HUES64 (cell line): ENCODE data around the gene RUFY4.
"Not testable (repeated sequence)": the region's sequence is repeated elsewhere in the genome, so short reads cannot be mapped to it uniquely, and the experiment has no call there.

ENCODE experiments used
- H3K27ac ChIP-seq: 2 replicates; pipeline ENCODE4 v1.7.0; 2013; ENCODE audit warnings: low read depth, low read length, inconsistent platforms
- H3K27me3 ChIP-seq: 2 replicates; pipeline ENCODE4 v1.6.1; 2013; ENCODE audit warnings: mild to moderate bottlenecking, low read length; ENCODE audit not compliant: insufficient read depth
- H3K36me3 ChIP-seq: 2 replicates; pipeline ENCODE4 v1.6.1; 2013; ENCODE audit warnings: mild to moderate bottlenecking, low read length; ENCODE audit not compliant: insufficient read depth
- H3K4me1 ChIP-seq: 2 replicates; pipeline ENCODE4 v1.6.1; 2013; ENCODE audit warnings: mild to moderate bottlenecking, low read length, moderate library complexity; ENCODE audit not compliant: insufficient read depth
- H3K4me3 ChIP-seq: 2 replicates; pipeline ENCODE4 v1.5.1; 2013; ENCODE audit warnings: mild to moderate bottlenecking, low read length, moderate library complexity
- H3K9ac ChIP-seq: 2 replicates; pipeline ENCODE4 v1.6.1; 2013; ENCODE audit warnings: mild to moderate bottlenecking, low read depth, low read length
- H3K9me3 ChIP-seq: 2 replicates; pipeline ENCODE4 v1.6.1; 2013; ENCODE audit warnings: low read depth, low read length; ENCODE audit not compliant: insufficient read depth
- WGBS: fragments of 150-250, 120-280 bp; methylation state at CpG from one replicate; pipeline ENCODE4 v1.1.7; 2013; ENCODE audit warnings: missing lambda C conversion rate; 5-methylcytosine and 5-hydroxymethylcytosine counted together

RUFY4 gene

DNA sequence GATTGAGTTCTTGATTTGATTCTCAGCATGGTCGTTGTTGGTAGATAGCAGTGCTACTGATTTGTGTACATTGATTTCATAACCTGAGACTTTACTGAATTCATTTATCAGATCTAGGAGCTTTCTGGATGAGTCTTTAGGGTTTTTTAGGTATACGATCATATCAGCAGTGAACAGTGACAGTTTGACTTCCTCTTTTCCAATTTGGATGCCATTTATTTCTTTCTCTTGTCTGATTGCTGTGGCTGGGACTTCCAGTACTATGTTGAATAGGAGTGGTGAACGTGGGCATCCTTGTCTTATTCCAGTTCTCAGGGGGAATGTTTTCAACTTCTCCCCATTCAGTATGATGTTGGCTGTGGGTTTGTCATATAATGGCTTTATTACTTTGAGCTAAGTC, 28.9 kb downstream of the RUFY4 start:
- no peaks in the 10 kb centered on the region for H3K27me3 ChIP-seq
- H3K27ac ChIP-seq = no peak overlapping the region
- 88% methylated on average over 3 of the region's 3 CpGs for WGBS
- no peak overlapping the region for H3K4me3 ChIP-seq
- no peaks in the 10 kb centered on the region for H3K36me3 ChIP-seq
- H3K9me3 ChIP-seq = no peaks in the 10 kb centered on the region
- no peaks in the 10 kb centered on the region for H3K4me1 ChIP-seq
- no peak overlapping the region for H3K9ac ChIP-seq

DNA sequence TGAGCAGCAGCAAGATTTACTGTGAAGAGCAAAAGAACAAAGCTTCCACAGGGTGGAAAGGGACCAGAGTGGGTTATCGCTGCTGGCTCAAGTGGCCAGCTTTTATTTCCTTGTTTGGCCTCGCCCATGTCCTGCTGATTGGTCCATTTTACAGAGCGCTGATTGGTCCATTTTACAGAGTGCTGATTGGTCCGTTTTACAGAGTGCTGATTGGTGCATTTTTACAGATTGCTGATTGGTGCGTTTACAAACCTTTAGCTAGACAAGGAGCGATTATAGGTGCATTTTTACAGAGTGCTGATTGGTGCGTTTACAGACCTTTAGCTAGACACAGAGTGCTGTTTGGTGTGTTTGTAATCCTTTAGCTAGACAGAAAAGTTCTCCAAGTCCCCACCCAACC, 39.8 kb downstream of the RUFY4 start:
- H3K4me1 ChIP-seq, H3K4me3 ChIP-seq, H3K36me3 ChIP-seq, H3K27me3 ChIP-seq, H3K27ac ChIP-seq, H3K9ac ChIP-seq: not testable (repeated sequence)
- peaks cover 15% of the 10 kb centered on the region; the same call in 1 of the 2 replicates for H3K9me3 ChIP-seq
- 86% methylated on average over 7 of the region's 7 CpGs for WGBS

DNA sequence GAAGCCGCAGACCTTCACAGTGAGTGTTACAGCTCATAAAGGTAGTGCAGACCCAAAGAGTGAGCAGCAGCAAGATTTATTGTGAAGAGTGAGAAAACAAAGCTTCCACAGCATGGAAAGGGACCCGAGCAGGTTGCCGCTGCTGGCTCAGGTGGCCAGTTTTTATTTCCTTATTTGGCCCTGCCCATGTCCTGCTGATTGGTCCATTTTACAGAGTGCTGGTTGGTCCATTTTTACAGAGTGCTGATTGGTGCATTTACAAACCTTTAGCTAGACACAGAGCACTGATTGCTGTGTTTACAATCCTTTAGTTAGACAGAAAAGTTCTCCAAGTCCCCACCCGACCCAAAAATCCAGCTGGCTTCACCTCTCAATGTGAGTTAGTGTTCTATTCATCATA, 52.7 kb downstream of the RUFY4 start:
- WGBS = 87% methylated on average over 4 of the region's 4 CpGs
- H3K4me3 ChIP-seq, H3K36me3 ChIP-seq, H3K9ac ChIP-seq, H3K4me1 ChIP-seq, H3K27me3 ChIP-seq, H3K27ac ChIP-seq, H3K9me3 ChIP-seq: not testable (repeated sequence)

DNA sequence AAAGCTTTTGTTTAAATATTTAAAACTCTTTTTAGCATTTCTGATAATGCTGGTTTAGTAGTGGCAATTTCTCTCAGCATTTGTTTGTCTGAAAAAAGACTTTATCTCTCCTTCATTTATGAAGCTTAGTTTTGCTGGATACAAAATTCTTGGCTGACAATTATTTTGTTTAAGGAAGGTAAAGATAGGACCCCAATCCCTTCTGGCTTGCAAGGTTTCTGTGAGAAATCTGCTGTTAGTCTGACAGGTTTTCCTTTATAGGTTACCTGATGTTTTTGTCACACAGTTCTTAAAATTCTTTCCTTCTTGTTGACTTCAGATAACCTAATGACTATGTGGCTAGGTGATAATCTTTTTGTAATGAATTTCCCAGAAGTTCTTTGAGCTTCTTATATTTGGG, 53.2 kb downstream of the RUFY4 start:
- H3K36me3 ChIP-seq, H3K27me3 ChIP-seq, H3K9ac ChIP-seq, H3K4me3 ChIP-seq, H3K9me3 ChIP-seq, H3K27ac ChIP-seq, H3K4me1 ChIP-seq: not testable (repeated sequence)

DNA sequence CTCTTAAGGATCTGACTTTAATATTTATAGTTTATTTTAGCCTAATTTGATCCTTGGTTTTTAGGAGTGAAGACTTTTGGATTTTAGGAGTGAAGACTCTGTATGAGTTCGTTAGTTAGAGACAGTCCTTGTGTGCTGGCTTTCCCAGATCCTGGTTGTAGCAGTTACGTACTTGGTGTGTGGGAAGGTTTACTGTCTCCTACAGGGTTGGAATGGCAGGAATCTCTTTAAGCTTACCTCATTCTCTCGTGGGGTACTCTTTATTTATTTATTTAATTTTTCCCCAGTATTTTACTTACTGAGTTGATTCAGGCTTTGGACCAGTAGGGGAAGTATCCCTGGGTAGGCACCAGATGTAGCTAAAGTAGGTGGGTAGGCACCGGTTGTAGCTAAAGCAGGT, 54.9 kb downstream of the RUFY4 start:
- Histone ChIP-seq H3K4me3 (no peak overlapping the region), H3K27ac (no peak overlapping the region), H3K27me3 (no peaks in the 10 kb centered on the region), H3K9me3 (no peaks in the 10 kb centered on the region), H3K36me3 (no peaks in the 10 kb centered on the region), H3K9ac (no peak overlapping the region), H3K4me1 (peaks cover 6% of the 10 kb centered on the region; the same call in 1 of the 2 replicates)
- WGBS = 77% methylated on average over 3 of the region's 4 CpGs

DNA sequence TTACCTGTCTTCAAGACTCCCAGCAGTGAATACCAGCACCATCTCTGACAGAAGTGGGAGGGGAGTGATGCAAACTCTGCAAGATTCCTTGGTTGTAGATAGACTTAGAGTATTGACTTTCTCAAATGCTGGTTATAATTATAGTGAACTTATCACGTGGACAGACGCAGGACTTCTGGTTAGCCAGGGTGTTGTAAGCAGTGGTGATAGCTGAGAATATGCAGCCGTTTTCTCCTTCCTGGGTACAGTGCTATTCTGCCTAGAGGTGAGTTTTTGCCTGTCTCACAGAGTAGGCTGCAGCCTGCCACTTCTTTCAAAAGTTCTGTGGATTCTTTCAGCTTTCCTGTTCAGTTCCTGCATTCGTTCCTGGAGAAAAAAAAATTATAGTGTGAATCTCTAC, 56.0 kb downstream of the RUFY4 start:
- Histone ChIP-seq H3K4me3 (no peak overlapping the region), H3K27ac (no peak overlapping the region)
- WGBS = 93% methylated on average over 4 of the region's 4 CpGs

DNA sequence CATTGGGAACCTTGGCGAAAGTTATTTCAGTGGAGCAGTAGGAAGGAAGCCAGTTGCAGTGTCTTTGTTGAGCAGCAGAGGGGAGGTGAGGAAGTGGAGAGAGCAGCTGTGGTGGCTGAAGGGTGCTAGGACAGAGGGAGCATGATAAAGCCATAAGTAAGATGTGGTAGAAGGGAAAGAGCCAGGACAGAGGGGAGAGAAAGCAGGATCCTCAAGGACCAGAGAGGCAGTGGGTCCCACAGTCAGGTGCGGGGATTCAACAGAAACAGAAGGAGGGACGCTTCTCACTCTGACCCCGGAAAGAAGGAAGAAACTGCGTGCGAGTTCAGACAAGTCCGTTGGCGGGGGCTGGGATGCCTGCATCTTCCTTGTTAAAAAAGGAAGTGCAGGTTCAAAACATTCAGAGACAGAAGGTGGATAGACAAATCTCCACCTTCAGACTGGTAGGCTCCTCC, 56.6 kb downstream of the RUFY4 start, which contains the start of gene CXCR2:
CXCR2 (plus strand) TSS at position 403 of the 455 bp plus-strand sequence. CDS start 8,774 bp downstream, outside the sequence.
- no peak within 1 kb of the TSS for H3K27ac ChIP-seq
- H3K4me1 ChIP-seq = peaks cover 6% of the 10 kb centered on the region; the same call in 1 of the 2 replicates
- no peaks in the 10 kb centered on the region for H3K36me3 ChIP-seq
- H3K9ac ChIP-seq = no peak within 1 kb of the TSS
- H3K4me3 ChIP-seq = no peak within 1 kb of the TSS
- no peaks in the 10 kb centered on the region for H3K9me3 ChIP-seq
- H3K27me3 ChIP-seq = no peaks in the 10 kb centered on the region
- 83% methylated on average over 8 of the region's 8 CpGs for WGBS

More for the DNA sequence above, 56.0 kb downstream of the RUFY4 start:
- Histone ChIP-seq H3K9me3 (no peaks in the 10 kb centered on the region), H3K9ac (no peak overlapping the region), H3K27me3 (no peaks in the 10 kb centered on the region), H3K4me1 (peaks cover 6% of the 10 kb centered on the region; the same call in 1 of the 2 replicates), H3K36me3 (no peaks in the 10 kb centered on the region)

DNA sequence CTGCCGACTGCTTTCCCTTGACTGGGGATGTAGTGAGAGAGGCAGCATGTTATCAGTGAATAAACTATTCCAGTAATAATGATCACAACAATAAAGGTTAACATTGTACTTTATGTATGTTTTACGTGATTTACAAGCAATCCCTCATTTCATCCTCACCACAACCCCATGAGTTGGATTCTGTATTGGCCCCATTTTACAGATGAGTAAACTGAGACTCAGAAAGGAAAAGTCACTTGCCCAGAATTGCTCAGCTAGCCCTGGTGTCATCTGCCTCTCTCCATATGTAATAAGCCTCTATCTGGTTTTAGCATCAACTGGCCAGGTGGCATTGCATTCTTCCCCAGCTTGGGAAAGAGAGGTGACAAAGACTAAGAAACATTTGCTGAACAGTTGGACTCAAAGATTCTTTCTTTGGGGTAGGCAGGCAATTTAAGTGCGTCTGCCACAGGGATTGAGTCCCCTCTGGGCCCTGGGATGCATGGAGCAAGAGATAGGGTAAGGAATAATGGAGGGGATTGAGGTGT, 58.9 kb downstream of the RUFY4 start:
- H3K27me3 ChIP-seq = no peaks in the 10 kb centered on the region
- 78% methylated on average over 1 of the region's 3 CpGs for WGBS
- H3K4me1 ChIP-seq = peaks cover 6% of the 10 kb centered on the region; the same call in 1 of the 2 replicates
- no peaks in the 10 kb centered on the region for H3K9me3 ChIP-seq
- no peak overlapping the region for H3K9ac ChIP-seq
- H3K36me3 ChIP-seq = no peaks in the 10 kb centered on the region
- no peak overlapping the region for H3K4me3 ChIP-seq
- H3K27ac ChIP-seq = no peak overlapping the region

DNA sequence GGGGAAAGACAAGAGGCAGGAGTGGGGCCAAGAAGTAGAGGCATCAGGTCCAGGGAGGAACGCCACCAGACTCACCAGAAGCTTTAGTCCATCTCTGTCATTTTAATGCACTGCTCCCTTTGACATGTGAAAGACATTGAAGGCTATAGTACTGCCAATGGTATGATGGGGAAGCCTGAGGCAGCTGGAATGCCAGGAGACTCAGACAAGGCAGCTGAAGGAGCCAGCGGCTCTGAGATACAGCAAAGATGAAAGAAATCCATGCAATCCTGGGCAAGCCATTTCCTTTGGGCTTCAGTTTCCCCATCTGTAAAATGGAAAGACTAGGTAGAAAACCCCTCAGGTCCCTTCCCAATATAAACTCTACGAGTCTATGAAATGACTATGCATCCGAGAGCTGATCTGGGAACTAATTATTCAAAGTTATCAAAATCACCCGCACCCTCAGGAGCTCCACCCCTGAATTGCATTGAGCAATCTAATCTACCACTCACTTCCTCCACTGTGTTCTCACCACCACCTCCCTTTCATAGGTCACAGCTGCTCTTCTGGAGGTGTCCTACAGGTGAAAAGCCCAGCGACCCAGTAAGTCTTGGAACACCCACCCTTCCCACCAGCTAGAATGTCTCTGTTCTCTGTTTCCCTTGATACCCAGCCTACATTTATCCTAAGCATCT, 59.9 kb downstream of the RUFY4 start:
- H3K4me1 ChIP-seq = peaks cover 6% of the 10 kb centered on the region; the same call in 1 of the 2 replicates
- no peaks in the 10 kb centered on the region for H3K9me3 ChIP-seq
- no peak overlapping the region for H3K9ac ChIP-seq
- H3K27ac ChIP-seq = no peak overlapping the region
- H3K4me3 ChIP-seq = no peak overlapping the region
- 93% methylated on average over 6 of the region's 6 CpGs for WGBS
- H3K36me3 ChIP-seq = no peaks in the 10 kb centered on the region
- no peaks in the 10 kb centered on the region for H3K27me3 ChIP-seq

DNA sequence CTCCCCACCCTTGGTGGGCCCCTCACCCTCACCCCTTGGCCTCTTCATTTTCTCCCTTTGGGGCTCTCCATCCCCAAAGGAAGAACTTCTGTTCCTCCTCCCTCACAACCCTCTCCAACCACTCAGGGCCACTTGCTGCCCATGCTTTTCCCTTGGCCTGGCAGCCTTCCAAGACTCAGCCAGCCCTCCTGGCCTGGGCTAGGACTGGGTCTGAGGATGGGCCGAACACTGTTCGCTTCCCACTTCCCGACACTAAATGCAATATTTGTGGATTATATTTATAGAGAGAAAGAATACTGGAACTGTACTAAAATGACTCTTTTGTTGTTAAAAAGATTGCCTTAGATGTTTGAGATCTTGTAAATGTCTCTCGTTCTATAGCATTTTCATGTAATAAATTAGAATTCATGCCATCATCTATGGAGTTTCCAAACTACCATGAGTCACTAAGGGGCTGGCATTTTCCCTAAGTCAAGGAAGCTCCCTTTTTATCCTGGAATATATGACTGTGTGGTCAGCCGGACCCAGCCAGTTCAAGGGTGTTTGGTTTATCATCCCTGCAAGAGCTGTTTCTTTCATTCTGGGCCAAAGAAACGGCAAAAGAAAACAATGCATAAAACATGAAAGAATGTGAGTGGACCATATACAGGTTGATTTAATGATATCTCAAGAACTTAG, 60.5 kb downstream of the RUFY4 start:
- H3K9me3 ChIP-seq = no peaks in the 10 kb centered on the region
- no peaks in the 10 kb centered on the region for H3K36me3 ChIP-seq
- H3K4me1 ChIP-seq = peaks cover 6% of the 10 kb centered on the region; the same call in 1 of the 2 replicates
- H3K9ac ChIP-seq = no peak overlapping the region
- no peaks in the 10 kb centered on the region for H3K27me3 ChIP-seq
- no peak overlapping the region for H3K27ac ChIP-seq
- 94% methylated on average over 6 of the region's 6 CpGs for WGBS
- no peak overlapping the region for H3K4me3 ChIP-seq

DNA sequence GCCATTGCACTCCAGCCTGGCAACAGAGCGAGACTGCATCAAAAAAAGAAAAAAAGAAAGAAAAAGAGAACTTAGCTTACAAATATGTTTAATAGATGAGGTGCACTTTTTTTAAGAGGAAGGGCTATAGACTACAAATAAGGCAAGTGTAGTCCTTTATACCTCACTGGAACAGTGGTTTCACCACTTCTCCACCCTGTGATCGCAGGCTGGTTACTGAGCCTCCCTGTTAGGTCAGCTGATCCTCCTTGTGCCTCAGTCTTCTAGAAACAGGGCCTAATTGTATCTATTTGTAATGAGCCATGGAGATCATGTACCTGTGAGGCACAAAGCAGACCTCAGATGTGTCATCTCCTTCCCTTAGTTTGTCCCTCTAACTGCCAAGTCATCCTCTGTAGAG, 61.3 kb downstream of the RUFY4 start:
- H3K27ac ChIP-seq = no peak overlapping the region

More for the DNA sequence above, 61.3 kb downstream of the RUFY4 start:
- no peaks in the 10 kb centered on the region for H3K36me3 ChIP-seq
- H3K4me1 ChIP-seq = peaks cover 6% of the 10 kb centered on the region; the same call in 1 of the 2 replicates
- H3K4me3 ChIP-seq = no peak overlapping the region
- H3K27me3 ChIP-seq = no peaks in the 10 kb centered on the region
- H3K9me3 ChIP-seq = no peaks in the 10 kb centered on the region
- no peak overlapping the region for H3K9ac ChIP-seq
- WGBS = 94% methylated on average over 2 of the region's 2 CpGs
